IMR-90 (cell line): ENCODE results near the gene HDAC5. TPM values are rescaled to one million over a fixed set of nuclear protein-coding genes. Genes with fewer than 3 reads are reported as not detected.

Experiments used
- ATAC-seq: fragments of 200-7000 bp; cut with Tn5 transposase; 2 replicates; pipeline ENCODE4 v1.9.1; 2020; ENCODE audit warnings: low read depth, mild to moderate bottlenecking, moderate library complexity
- BruUV-seq: library from RNA; stranded (reverse); fragments of 400-500 nt; replicated peaks from 2 replicates; lab custom pipeline; 2021; lab: Mats Ljungman, UMichigan
- CTCF ChIA-PET: fragments of 300-600 bp; formaldehyde crosslinking; extraction: SDS; loops from one replicate; lab custom pipeline; 2021; ENCODE audit warnings: antibody characterized with exemption; lab: Yijun Ruan, JAX
- POLR2A ChIA-PET: fragments of 300-600 bp; sonication (Branson Sonifier 250); formaldehyde crosslinking; loops from one replicate; lab custom pipeline; 2022; ENCODE audit warnings: antibody characterized with exemption; ENCODE audit not compliant: unreplicated experiment; lab: Charles Lee
- DNase-seq: peaks from one replicate; pipeline ENCODE4 v3.0.0; 2013
- H2AFZ ChIP-seq: replicated peaks from 2 replicates; pipeline ENCODE3; 2013; ENCODE audit warnings: low read length, mild to moderate bottlenecking; ENCODE audit not compliant: poor library complexity
- H2AK5ac ChIP-seq: 2 replicates; pipeline ENCODE4 v1.6.1; 2013; ENCODE audit warnings: low read depth, low read length, inconsistent platforms
- H2AK9ac ChIP-seq: replicated peaks from 2 replicates; pipeline ENCODE3; 2013; ENCODE audit warnings: mild to moderate bottlenecking, low read depth, low read length, moderate library complexity; ENCODE audit not compliant: poor library complexity
- H2BK120ac ChIP-seq: 2 replicates; pipeline ENCODE4 v1.6.1; 2013; ENCODE audit warnings: low read depth, low read length, inconsistent platforms
- H2BK15ac ChIP-seq: 3 replicates; pipeline ENCODE4 v1.6.1; 2013; ENCODE audit warnings: low read depth, low read length, inconsistent platforms
- H2BK20ac ChIP-seq: 2 replicates; pipeline ENCODE4 v1.6.1; 2013; ENCODE audit warnings: low read depth, mild to moderate bottlenecking, inconsistent platforms, low read length, moderate library complexity
- H2BK5ac ChIP-seq: 2 replicates; pipeline ENCODE4 v1.6.1; 2013; ENCODE audit warnings: mild to moderate bottlenecking, low read depth, low read length, inconsistent platforms; ENCODE audit not compliant: poor library complexity, severe bottlenecking
- H3K14ac ChIP-seq: replicated peaks from 2 replicates; pipeline ENCODE4 v1.6.1; 2013; ENCODE audit warnings: low read depth, low read length, inconsistent platforms
- H3K18ac ChIP-seq: 2 replicates; pipeline ENCODE4 v1.6.1; 2013; ENCODE audit warnings: low read depth, low read length, control low read depth
- H3K23ac ChIP-seq: 2 replicates; pipeline ENCODE4 v1.6.1; 2013; ENCODE audit warnings: low read depth, low read length, inconsistent platforms
- H3K27ac ChIP-seq: 2 replicates; pipeline ENCODE4 v1.5.1; 2013; ENCODE audit warnings: mild to moderate bottlenecking, control low read depth, low read length; ENCODE audit not compliant: insufficient read depth
- H3K27me3 ChIP-seq: 2 replicates; pipeline ENCODE4 v1.6.1; 2013; ENCODE audit warnings: low read length; ENCODE audit not compliant: control insufficient read depth, insufficient read depth
- H3K36me3 ChIP-seq: 2 replicates; pipeline ENCODE4 v1.6.1; 2013; ENCODE audit warnings: low read length, mixed read lengths; ENCODE audit not compliant: control insufficient read depth, insufficient read depth
- H3K4ac ChIP-seq: 2 replicates; pipeline ENCODE4 v1.6.1; 2013; ENCODE audit warnings: low read depth, low read length, inconsistent platforms
- H3K4me1 ChIP-seq: 2 replicates; pipeline ENCODE4 v1.6.1; 2013; ENCODE audit warnings: low read length, mixed read lengths; ENCODE audit not compliant: control insufficient read depth, insufficient read depth
- H3K4me2 ChIP-seq: 2 replicates; pipeline ENCODE4 v1.6.1; 2013; ENCODE audit warnings: low read depth, mild to moderate bottlenecking, control low read depth, low read length, moderate library complexity
- H3K4me3 ChIP-seq: 2 replicates; pipeline ENCODE4 v1.5.1; 2013; ENCODE audit warnings: low read depth, mild to moderate bottlenecking, control low read depth, low read length, moderate library complexity; ENCODE audit not compliant: insufficient read depth
- H3K56ac ChIP-seq: 2 replicates; pipeline ENCODE4 v1.6.1; 2013; ENCODE audit warnings: low read length, inconsistent platforms; ENCODE audit not compliant: insufficient read depth; ENCODE audit errors: extremely low read depth
- H3K79me1 ChIP-seq, 2 experiments: 2 replicates each; pipeline ENCODE4 v1.6.1; 2013; ENCODE audit warnings: low read length in 2 of 2, inconsistent platforms in 1 of 2, low read depth in 1 of 2
- H3K9ac ChIP-seq: 2 replicates; pipeline ENCODE4 v1.6.1; 2013; ENCODE audit warnings: low read depth, low read length, control low read depth
- H3K9me1 ChIP-seq: 2 replicates; pipeline ENCODE4 v1.6.1; 2013; ENCODE audit warnings: low read length, inconsistent platforms; ENCODE audit not compliant: insufficient read depth
- H3K9me3 ChIP-seq: 2 replicates; pipeline ENCODE4 v1.6.1; 2013; ENCODE audit warnings: low read length; ENCODE audit not compliant: control insufficient read depth, insufficient read depth
- H4K20me1 ChIP-seq: 2 replicates; pipeline ENCODE4 v1.6.1; 2013; ENCODE audit warnings: low read length, inconsistent platforms; ENCODE audit not compliant: insufficient read depth
- H4K5ac ChIP-seq: 2 replicates; pipeline ENCODE4 v1.6.1; 2013; ENCODE audit warnings: mild to moderate bottlenecking, low read depth, low read length, control low read depth
- H4K8ac ChIP-seq, 2 experiments: 2 replicates each; pipeline ENCODE4 v1.6.1; 2013; ENCODE audit warnings: low read depth in 2 of 2, low read length in 2 of 2, control low read depth in 1 of 2, inconsistent platforms in 1 of 2
- H4K91ac ChIP-seq: 2 replicates; pipeline ENCODE4 v1.6.1; 2013; ENCODE audit warnings: low read depth, low read length, inconsistent platforms; ENCODE audit not compliant: insufficient read depth
- BHLHE40 ChIP-seq: fragments of 150-350 bp; IDR thresholded peaks from 2 replicates; pipeline ENCODE4 v1.6.1; 2016; ENCODE audit warnings: mild to moderate bottlenecking, low read depth, low read length
- MXI1 ChIP-seq: IDR thresholded peaks from 2 replicates; pipeline ENCODE4 v1.6.1; 2012; ENCODE audit warnings: low read depth, mild to moderate bottlenecking, low read length, moderate library complexity, borderline replicate concordance
- NFE2L2 ChIP-seq: fragments of 150-350 bp; IDR thresholded peaks from 2 replicates; pipeline ENCODE4 v1.6.1; 2016; ENCODE audit warnings: low read depth, mild to moderate bottlenecking, low read length
- POLR2A ChIP-seq: IDR thresholded peaks from 2 replicates; pipeline ENCODE4 v1.6.1; 2012; ENCODE audit warnings: mild to moderate bottlenecking, low read depth, low read length
- RAD21 ChIP-seq: IDR thresholded peaks from 2 replicates; pipeline ENCODE4 v1.6.1; 2012; ENCODE audit warnings: low read length, improper control_type of control experiment
- RCOR1 ChIP-seq: IDR thresholded peaks from 2 replicates; pipeline ENCODE4 v1.6.1; 2012; ENCODE audit warnings: mild to moderate bottlenecking, low read length, improper control_type of control experiment; ENCODE audit not compliant: insufficient replicate concordance
- RFX5 ChIP-seq: IDR thresholded peaks from 2 replicates; pipeline ENCODE4 v1.8.0; 2012; ENCODE audit warnings: low read depth, mild to moderate bottlenecking, low read length, moderate library complexity
- WGBS, 2 experiments: methylation state at CpG; one replicate each; pipeline versions ENCODE4 v1.1.5 to v1.1.7; 2013; ENCODE audit warnings: missing lambda C conversion rate in 2 of 2; ENCODE audit not compliant: insufficient read length in 1 of 2; ENCODE audit errors: extremely low coverage in 2 of 2; 5-methylcytosine and 5-hydroxymethylcytosine counted together
- dilution Hi-C: fragments of 300-500 bp; cut with HindIII; formaldehyde crosslinking; loops from one replicate; pipeline ENCODE4 v1.14.3; 2018; ENCODE audit warnings: low sequenced_read_pairs; ENCODE audit not compliant: unreplicated experiment
- in situ Hi-C: fragments of 300-500 bp; cut with MboI; formaldehyde crosslinking; loops from 3 replicates; pipeline ENCODE4 v1.14.3; 2019; ENCODE audit warnings: low sequenced_read_pairs, inconsistent platforms, mixed read lengths
- intact Hi-C: fragments of 100-400 bp; cut with micrococcal nuclease; formaldehyde crosslinking; loops from 2 replicates; pipeline ENCODE4 v1.10.0; 2022
- polyA plus RNA-seq, 3 experiments: library from polyadenylated mRNA; depleted of rRNA; stranded (reverse); fragments of >200 nt; gene quantifications; 2 replicates each; pipeline ENCODE4 v1.2.3, GENCODE V29; 2012; ENCODE audit warnings: low replicate concordance in 1 of 3
- total RNA-seq: library from RNA; depleted of rRNA; stranded (reverse); fragments of >200 nt; gene quantifications from 2 replicates; pipeline ENCODE4 v1.2.3, GENCODE V29; 2012
- TF ChIP-seq, protein P1 (sequence below): fragments of 150-350 bp; IDR thresholded peaks from 2 replicates; pipeline ENCODE4 v1.6.1; 2016; ENCODE audit warnings: low read depth, mild to moderate bottlenecking, low read length, moderate library complexity, borderline replicate concordance

The HDAC5 gene
- total and polyA plus RNA-seq, 2 of the 4 experiments (the other 2 are of a cell fraction), result 47.0 to 61.3 TPM

DNA sequence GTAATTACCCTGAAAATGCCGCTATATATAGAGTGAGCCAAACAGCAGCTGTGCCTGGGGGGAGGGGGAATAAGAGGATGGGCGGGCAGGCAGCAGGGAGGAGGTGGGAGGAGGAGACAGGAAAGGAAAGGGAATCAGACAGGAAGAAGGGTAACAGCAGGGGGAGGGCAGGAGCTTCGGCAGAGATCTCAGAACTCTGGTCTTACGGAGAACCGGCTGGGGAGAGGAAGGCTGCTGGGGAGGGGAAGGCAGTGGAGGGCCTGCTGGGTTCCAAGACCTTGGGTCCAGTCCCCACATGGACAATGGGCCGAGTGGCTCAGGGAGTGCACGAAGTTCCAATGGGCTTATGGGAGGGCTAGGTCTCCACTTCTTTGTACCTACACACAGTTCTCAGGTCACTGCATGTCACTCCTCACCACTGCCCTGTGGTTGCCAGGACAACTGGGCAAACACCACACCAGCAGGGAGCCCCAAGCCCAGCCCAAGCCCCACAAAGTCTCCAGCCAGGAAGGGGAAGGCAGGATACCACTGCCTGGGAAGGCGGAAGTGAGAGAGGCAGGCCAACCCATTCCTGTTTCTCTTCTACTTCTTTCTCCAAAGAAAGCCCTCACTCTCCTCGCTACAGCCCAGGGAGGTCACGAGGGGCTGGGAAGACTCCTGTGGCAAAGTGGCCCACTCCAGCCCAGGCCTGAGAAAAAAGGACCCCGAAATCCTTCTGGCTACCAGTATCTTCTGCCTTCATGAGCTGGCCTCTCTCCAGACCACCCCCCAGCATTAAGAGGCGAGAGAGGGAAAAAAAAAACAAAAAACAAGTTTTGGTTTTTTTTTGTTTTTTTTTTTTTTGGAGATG lies 27.6 kb downstream of the HDAC5 start (continued):
- TF ChIP-seq, protein P1, sequence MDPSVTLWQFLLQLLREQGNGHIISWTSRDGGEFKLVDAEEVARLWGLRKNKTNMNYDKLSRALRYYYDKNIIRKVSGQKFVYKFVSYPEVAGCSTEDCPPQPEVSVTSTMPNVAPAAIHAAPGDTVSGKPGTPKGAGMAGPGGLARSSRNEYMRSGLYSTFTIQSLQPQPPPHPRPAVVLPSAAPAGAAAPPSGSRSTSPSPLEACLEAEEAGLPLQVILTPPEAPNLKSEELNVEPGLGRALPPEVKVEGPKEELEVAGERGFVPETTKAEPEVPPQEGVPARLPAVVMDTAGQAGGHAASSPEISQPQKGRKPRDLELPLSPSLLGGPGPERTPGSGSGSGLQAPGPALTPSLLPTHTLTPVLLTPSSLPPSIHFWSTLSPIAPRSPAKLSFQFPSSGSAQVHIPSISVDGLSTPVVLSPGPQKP, result no peak
- peak; percentile 80 for TF ChIP-seq POLR2A
- peak; percentile 44 for TF ChIP-seq RAD21

DNA sequence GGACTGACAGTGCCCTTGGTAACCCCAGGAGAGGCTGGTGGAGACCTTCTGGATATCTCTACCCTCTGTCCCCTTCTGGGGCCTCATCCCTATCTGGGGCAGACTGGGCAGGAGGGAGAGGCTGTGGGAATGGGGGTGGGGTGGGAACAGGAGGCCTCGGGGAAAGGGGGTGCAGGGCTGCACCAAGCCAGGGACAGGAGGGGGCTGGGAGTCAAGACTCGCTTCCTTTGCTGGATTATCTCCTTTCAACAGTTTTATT lies 28.1 kb downstream of the HDAC5 start:
- Histone ChIP-seq H3K4ac (peak overlapping the region; percentile 86), H4K8ac (peak overlapping the region; percentile 75 to 80; a peak in 3 of 4 replicates), H4K91ac (peak overlapping the region; percentile 75; the same call in 1 of the 2 replicates), H2BK5ac (peak overlapping the region; percentile 66), H3K9me3 (no peaks in the 10 kb centered on the region), H3K27me3 (no peaks in the 10 kb centered on the region), H3K18ac (peak overlapping the region; percentile 63), H3K14ac (peak overlapping the region; percentile 91), H3K4me2 (peak overlapping the region; percentile 44), H3K79me1 (peaks cover 21 to 72% of the 10 kb centered on the region in 2 experiments), H2AK5ac (peak overlapping the region; percentile 77), H2BK120ac (peak overlapping the region; percentile 82), H3K4me3 (no peak overlapping the region), H3K23ac (peak overlapping the region; percentile 61), H2BK20ac (peak overlapping the region; percentile 63; the same call in 1 of the 2 replicates), H3K4me1 (peaks cover 16% of the 10 kb centered on the region), H3K9me1 (peaks cover 21% of the 10 kb centered on the region), H2AFZ (peak overlapping the region; percentile 88), H2BK15ac (peak overlapping the region; percentile 82; the same call in 1 of the 3 replicates), H3K36me3 (peaks cover 25% of the 10 kb centered on the region), H2AK9ac (peak overlapping the region; percentile 86), H4K20me1 (0 out of 2 replicates have a peak, but pooled peaks cover 3% of the 10 kb centered on the region), H3K9ac (peak overlapping the region; percentile 4; the same call in 1 of the 2 replicates), H3K27ac (peak overlapping the region; percentile 87), H4K5ac (peak overlapping the region; percentile 69), H3K56ac (no peak overlapping the region; the same call in 1 of the 2 replicates)
- DNase-seq (no peak), ATAC-seq (no peak)
- no CpG with 5 or more reads among the region's 2 CpGs for WGBS, 2 experiments
- intact Hi-C loops (loop anchor here (1.0 kb wide), 2 partner anchors 13 to 25 kb away; partner anchors contain the start of gene G6PC3), dilution Hi-C loops (no loop called here), in situ Hi-C loops (no loop called here)
- BruUV-seq, result no TSS peak
- ChIA-PET POLR2A (interaction anchor here (0.6 kb wide), 1 partner anchor 11 kb away, joined by 3 read pairs; no protein-coding TSS in a partner anchor), CTCF (no interaction called here)
- TF ChIP-seq RFX5 (no peak), MXI1 (no peak), NFE2L2 (no peak), RCOR1 (no peak), BHLHE40 (no peak), RAD21 (no peak)
- TF ChIP-seq, protein P1, result no peak
